ENCODE data around the gene TPSG1.
"Not testable (repeated sequence)": the region's sequence is repeated elsewhere in the genome, so short reads cannot be mapped to it uniquely, and the experiment has no call there.

GRCh38 chr16:1241081-1241480 is 16.0 kb upstream of the TPSG1 start:
- TF ChIP-seq CTCF (IDR thresholded peaks at IDR 0.05; ENCODE audit: insufficient read depth, low read length, poor library complexity, severe bottlenecking); EZH2phosphoT487 (conservative IDR thresholded peaks at IDR 0.05; ENCODE audit: low read length): not testable (repeated sequence)

All from SU-DHL-6 (cell line).